RWPE2 (cell line): ENCODE measurements around the gene MYCBP.

Experiments
- ATAC-seq: fragments of 200-7000 bp; cut with Tn5 transposase; 3 replicates; pipeline ENCODE4 v1.9.1; 2021; ENCODE audit warnings: low read depth
- DNase-seq: peaks from one replicate; pipeline ENCODE4 v3.0.0-alpha.2; 2020; ENCODE audit warnings: low spot score
- H3K27ac ChIP-seq: fragments of 450-650 bp; 2 replicates; pipeline ENCODE4 v1.5.1; 2017; ENCODE audit warnings: mild to moderate bottlenecking; ENCODE audit not compliant: poor library complexity, severe bottlenecking
- H3K27me3 ChIP-seq: fragments of 250-450 bp; sonication (Bioruptor Pico); 2 replicates; pipeline ENCODE4 v1.5.1; 2021; ENCODE audit warnings: mild to moderate bottlenecking, moderate library complexity; ENCODE audit not compliant: insufficient read depth, poor library complexity, severe bottlenecking
- H3K36me3 ChIP-seq: fragments of 250-450 bp; sonication (Bioruptor Pico); 2 replicates; pipeline ENCODE4 v1.5.1; 2020; ENCODE audit warnings: low read depth, mild to moderate bottlenecking, moderate library complexity
- H3K4me1 ChIP-seq: fragments of 250-450 bp; sonication (Bioruptor Pico); 2 replicates; pipeline ENCODE4 v1.5.1; 2021; ENCODE audit warnings: mild to moderate bottlenecking, moderate library complexity; ENCODE audit not compliant: insufficient read depth, poor library complexity, severe bottlenecking
- H3K4me3 ChIP-seq: fragments of 250-450 bp; sonication (Bioruptor Pico); 2 replicates; pipeline ENCODE4 v1.5.1; 2021; ENCODE audit warnings: mild to moderate bottlenecking, moderate library complexity; ENCODE audit not compliant: severe bottlenecking
- H3K9me3 ChIP-seq: fragments of 250-450 bp; sonication (Bioruptor Pico); 2 replicates; pipeline ENCODE4 v1.5.1; 2021; ENCODE audit warnings: mild to moderate bottlenecking, moderate library complexity; ENCODE audit not compliant: severe bottlenecking
- TF ChIP-seq, protein P1 (sequence below): fragments of 450-650 bp; IDR thresholded peaks from one replicate; pipeline ENCODE4 v1.5.1; 2017; ENCODE audit warnings: mild to moderate bottlenecking, moderate library complexity; ENCODE audit not compliant: poor library complexity, severe bottlenecking

The MYCBP gene

DNA sequence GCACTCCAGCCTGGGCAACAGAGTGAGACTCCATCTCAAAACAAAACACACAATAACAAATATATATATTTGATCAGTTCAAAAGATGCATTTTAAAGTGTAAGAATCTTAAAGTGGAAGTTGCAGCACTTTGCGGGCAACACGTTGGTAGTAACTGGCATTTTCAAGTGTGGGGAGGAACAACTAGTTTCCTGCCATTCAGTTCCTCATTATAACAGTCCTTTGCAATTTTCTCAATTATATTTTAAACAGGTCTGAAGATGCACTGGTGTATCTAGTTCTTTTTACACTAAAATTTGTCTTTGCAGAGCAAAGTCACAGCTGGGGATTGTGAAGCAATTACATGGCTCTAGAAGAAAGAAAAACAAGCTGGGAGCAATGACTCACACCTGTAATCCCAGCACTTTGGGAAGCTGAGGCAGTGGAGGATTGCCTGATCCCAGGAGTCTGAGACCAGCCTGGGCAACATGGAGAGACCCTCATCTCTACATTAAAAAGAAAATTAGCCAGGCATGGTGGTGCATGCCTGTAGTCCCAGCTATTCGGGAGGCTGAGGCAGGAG, 38.8 kb downstream of the MYCBP start:
- DNase-seq: no peak
- H3K27ac ChIP-seq: no peak overlapping the region
- TF ChIP-seq, protein P1, sequence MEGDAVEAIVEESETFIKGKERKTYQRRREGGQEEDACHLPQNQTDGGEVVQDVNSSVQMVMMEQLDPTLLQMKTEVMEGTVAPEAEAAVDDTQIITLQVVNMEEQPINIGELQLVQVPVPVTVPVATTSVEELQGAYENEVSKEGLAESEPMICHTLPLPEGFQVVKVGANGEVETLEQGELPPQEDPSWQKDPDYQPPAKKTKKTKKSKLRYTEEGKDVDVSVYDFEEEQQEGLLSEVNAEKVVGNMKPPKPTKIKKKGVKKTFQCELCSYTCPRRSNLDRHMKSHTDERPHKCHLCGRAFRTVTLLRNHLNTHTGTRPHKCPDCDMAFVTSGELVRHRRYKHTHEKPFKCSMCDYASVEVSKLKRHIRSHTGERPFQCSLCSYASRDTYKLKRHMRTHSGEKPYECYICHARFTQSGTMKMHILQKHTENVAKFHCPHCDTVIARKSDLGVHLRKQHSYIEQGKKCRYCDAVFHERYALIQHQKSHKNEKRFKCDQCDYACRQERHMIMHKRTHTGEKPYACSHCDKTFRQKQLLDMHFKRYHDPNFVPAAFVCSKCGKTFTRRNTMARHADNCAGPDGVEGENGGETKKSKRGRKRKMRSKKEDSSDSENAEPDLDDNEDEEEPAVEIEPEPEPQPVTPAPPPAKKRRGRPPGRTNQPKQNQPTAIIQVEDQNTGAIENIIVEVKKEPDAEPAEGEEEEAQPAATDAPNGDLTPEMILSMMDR: no peak

DNA sequence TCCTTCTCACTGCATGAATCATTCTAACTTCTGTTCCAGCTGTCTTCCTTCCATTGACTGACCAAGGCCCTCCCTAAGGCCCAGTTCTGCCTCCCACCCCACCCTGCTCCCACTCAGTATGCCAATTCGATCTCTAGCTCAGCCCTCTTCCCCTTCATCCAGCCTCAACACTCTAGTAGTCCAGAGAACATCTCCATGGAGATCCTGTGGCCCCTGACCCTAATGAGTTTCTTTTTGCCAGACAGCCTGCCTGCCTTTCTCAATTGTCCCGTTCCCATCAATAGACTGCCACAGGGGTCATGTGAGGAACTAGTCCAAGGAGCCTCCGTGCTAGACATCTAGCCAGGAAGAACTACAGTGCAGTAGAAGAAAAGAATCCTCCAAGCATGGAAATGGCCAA, 40.0 kb downstream of the MYCBP start:
- H3K9me3 ChIP-seq: no peaks in the 10 kb centered on the region
- peaks cover under 1% of the 10 kb centered on the region for H3K36me3 ChIP-seq
- H3K27ac ChIP-seq: no peak overlapping the region
- ATAC-seq (no peak), DNase-seq (no peak)
- TF ChIP-seq, protein P1: no peak
- no peaks in the 10 kb centered on the region for H3K4me1 ChIP-seq
- peaks cover 4% of the 10 kb centered on the region for H3K27me3 ChIP-seq
- H3K4me3 ChIP-seq: no peak overlapping the region

More for the DNA sequence above, 38.8 kb downstream of the MYCBP start:
- no peak overlapping the region for H3K4me3 ChIP-seq
- H3K27me3 ChIP-seq: peaks cover 4% of the 10 kb centered on the region
- H3K36me3 ChIP-seq: peaks cover 12% of the 10 kb centered on the region
- no peaks in the 10 kb centered on the region for H3K9me3 ChIP-seq
- ATAC-seq: no peak
- H3K4me1 ChIP-seq: no peaks in the 10 kb centered on the region

DNA sequence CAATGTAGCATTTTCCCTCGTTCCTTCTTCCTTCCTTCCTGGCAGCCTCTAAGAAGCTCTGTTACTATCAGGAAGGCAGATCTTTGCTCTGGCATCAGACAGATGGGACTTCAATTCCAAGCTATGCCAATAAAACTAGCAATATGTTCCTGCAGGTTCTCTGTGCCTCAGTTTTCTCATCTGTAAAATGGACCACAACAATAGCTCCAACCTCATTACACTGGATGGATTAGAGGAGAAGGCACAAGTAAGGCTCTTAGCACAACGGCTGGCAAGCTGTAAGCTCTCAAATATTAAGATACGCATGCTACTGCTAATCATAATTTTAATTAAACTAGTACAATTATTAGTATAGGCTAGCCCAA, 40.8 kb downstream of the MYCBP start:
- Histone ChIP-seq H3K27ac (no peak overlapping the region), H3K36me3 (no peaks in the 10 kb centered on the region), H3K27me3 (peaks cover 4% of the 10 kb centered on the region), H3K4me1 (no peaks in the 10 kb centered on the region), H3K4me3 (no peak overlapping the region), H3K9me3 (no peaks in the 10 kb centered on the region)
- no peak for ATAC-seq
- DNase-seq: no peak
- TF ChIP-seq, protein P1: no peak

DNA sequence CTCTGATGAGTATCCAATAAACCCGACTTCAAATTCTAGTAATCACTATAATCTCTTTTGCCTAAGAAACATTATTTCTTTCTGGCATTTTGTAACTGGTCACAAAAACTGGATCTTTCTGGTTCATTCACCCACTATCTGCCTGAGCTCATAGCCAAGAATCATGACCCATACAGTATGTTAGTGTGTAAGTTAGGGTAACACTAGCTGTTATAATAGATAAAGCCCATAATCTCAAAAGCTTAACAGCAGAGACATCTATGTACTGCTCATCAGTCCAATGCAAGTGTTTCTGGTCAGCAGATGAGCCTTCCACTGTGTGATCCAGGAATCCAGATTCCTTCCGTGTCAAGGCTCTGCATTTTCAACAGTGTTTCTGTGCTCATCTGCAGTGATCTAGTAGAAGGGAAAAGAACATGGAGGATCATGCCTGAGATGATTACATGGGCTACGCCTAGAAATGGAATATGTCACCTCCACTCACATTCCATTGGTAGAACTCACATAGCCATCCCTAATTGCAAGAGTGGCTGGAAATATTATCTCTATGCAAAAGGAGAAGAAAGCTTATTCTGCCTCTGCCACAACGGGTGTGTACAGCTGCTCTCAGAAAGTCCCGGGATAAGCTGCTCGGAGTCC, 41.3 kb downstream of the MYCBP start:
- no peaks in the 10 kb centered on the region for H3K36me3 ChIP-seq
- peaks cover 4% of the 10 kb centered on the region for H3K27me3 ChIP-seq
- TF ChIP-seq, protein P1: no peak
- DNase-seq (no peak), ATAC-seq (no peak)
- no peaks in the 10 kb centered on the region for H3K4me1 ChIP-seq
- H3K27ac ChIP-seq: no peak overlapping the region
- no peak overlapping the region for H3K4me3 ChIP-seq
- no peaks in the 10 kb centered on the region for H3K9me3 ChIP-seq

DNA sequence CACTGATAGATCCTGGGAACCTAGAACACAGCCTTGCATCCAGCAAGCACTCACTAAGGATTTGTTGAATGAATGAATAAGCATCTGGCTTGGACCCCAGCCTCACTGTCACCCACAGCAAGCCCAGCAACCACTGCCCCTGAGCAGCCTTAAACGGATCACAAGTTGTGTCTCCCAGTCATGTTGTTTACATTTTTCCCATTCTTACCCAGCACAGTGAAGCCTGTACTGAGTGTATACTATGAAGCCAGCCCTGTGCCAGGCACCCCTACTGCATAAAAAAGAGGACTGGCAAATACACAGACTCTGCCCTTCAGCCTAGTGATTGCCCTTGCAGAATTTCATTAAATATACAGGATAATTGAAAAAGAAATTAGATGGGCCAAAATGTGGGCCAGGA, 43.8 kb downstream of the MYCBP start:
- ATAC-seq: no peak
- Histone ChIP-seq H3K27ac (no peak overlapping the region), H3K36me3 (no peaks in the 10 kb centered on the region), H3K9me3 (no peaks in the 10 kb centered on the region), H3K27me3 (peaks cover 4% of the 10 kb centered on the region), H3K4me3 (no peak overlapping the region), H3K4me1 (no peaks in the 10 kb centered on the region)
- no peak for DNase-seq
- TF ChIP-seq, protein P1: no peak
